Heart left ventricle (tissue), 13 donors: ENCODE results near the gene SETD1A.

ENCODE experiments used
- POLR2A ChIP-seq, 2 donors: fragments of 450-650 bp; IDR thresholded peaks; one replicate each; pipeline ENCODE4 v1.6.1; 2017; ENCODE audit warnings: antibody characterized with exemption in 2 of 2, mild to moderate bottlenecking in 2 of 2, moderate library complexity in 2 of 2
- TF ChIP-seq, protein P1 (sequence below), 12 donors: fragments of 200-600 bp; sonication (generic) in 4 of 12; IDR thresholded peaks; one replicate each; pipeline versions ENCODE4 v1.5.0 to v1.8.0; 2018 to 2022; ENCODE audit warnings: antibody characterized with exemption in 12 of 12, mild to moderate bottlenecking in 5 of 12
- donor health status: ischemic (EF 13 %, LVEDD 7.1; RV severe dilation, severe dysfunction).
- donor health status: DM: no; HTN: yes; CAD: no.
- donor health status: DM: no; HTN: no; CAD: no.
- donor health status: ischemic (EF 25% LVEDD 6.9; RV normal size, moderate dysfunction).
- donor health status: ischemic (EF 25% LVEDD 5.7; RV mildly dilated, moderate dysfunction).
- donor health status: ischemic (EF 35%, LVEDD 5.7; RV mildly dilated, moderate dysfunction).
- donor health status: nonischemic (EF 11% LVEDD 7.7; RV severe dilation, severe dysfunction).
- donor health status: DM: yes; HTN: yes; CAD: no.
- donor health status: PGD.
- donor health status: ischemic (EF 29% LVEDD 5.4; RV normal size, mild dysfunction).
- donor health status: nonischemic (EF 23%, LVEDD 6.1; RV moderate dilation, normal function).

DNA sequence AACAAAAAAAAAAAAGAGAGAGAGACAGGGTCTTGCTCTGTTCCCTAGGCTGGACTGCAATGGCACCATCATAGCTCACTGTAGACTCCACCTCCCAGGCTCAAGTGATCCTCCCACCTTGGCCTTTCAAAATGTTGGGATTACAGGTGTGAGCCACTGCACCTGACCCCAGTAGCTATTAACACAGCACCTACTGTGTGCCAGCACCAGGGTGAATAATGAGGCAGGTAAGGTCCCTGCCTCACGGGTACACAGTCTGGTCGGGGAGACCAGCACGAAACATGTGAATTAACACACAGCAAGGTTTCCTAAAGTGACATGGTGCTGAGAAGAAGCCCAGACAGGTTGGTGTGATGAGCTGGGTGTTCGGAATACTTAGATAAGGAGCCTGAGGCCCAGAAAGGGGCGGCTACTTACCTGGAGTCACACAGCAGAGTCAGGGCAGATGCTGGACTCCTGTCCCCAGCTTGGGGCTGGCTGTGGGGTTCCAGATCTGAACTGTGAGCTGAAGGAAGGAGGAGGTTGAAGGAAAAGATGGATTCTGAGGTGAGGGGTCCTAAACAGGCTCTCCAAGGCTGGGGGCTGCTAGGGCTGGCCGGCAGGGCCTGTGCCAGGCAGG is 44.7 kb upstream of the SETD1A start:
- TF ChIP-seq, protein P1, sequence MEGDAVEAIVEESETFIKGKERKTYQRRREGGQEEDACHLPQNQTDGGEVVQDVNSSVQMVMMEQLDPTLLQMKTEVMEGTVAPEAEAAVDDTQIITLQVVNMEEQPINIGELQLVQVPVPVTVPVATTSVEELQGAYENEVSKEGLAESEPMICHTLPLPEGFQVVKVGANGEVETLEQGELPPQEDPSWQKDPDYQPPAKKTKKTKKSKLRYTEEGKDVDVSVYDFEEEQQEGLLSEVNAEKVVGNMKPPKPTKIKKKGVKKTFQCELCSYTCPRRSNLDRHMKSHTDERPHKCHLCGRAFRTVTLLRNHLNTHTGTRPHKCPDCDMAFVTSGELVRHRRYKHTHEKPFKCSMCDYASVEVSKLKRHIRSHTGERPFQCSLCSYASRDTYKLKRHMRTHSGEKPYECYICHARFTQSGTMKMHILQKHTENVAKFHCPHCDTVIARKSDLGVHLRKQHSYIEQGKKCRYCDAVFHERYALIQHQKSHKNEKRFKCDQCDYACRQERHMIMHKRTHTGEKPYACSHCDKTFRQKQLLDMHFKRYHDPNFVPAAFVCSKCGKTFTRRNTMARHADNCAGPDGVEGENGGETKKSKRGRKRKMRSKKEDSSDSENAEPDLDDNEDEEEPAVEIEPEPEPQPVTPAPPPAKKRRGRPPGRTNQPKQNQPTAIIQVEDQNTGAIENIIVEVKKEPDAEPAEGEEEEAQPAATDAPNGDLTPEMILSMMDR (IDR thresholded peaks at IDR 0.05) = no peak
- no peak for TF ChIP-seq POLR2A (IDR thresholded peaks at IDR 0.05)
